HepG2 (cell line): ENCODE results near the gene KLF7. TPM values are rescaled to one million over a fixed set of nuclear protein-coding genes. Genes with fewer than 3 reads are reported as not detected.

ENCODE experiments used
- ATAC-seq: fragments of 200-7000 bp; cut with Tn5 transposase; 3 replicates; pipeline ENCODE4 v1.9.1; 2020; ENCODE audit warnings: mild to moderate bottlenecking, moderate library complexity
- BruUV-seq: library from RNA; stranded (reverse); fragments of 400-500 nt; replicated peaks from 2 replicates; lab custom pipeline; 2021; lab: Mats Ljungman, UMichigan
- CTCF ChIA-PET: fragments of 300-600 bp; formaldehyde crosslinking; extraction: SDS; loops from one replicate; lab custom pipeline; 2021; ENCODE audit warnings: low total read pairs, inconsistent platforms, low intra/inter-chr PET ratio; lab: Yijun Ruan, JAX
- POLR2A ChIA-PET: fragments of 350-600 bp; sonication (Branson Sonifier 250); formaldehyde crosslinking; loops from one replicate; lab custom pipeline; 2020; ENCODE audit warnings: antibody characterized with exemption, inconsistent platforms; lab: Yijun Ruan, JAX
- DNase-seq: peaks from one replicate; pipeline ENCODE4 v3.0.0-alpha.2; 2015; ENCODE audit warnings: low spot score
- FAIRE-seq: peaks from 3 replicates; lab custom pipeline; 2011; peaks lifted over from hg19 to GRCh38; lab: Jason Lieb, UNC
- H2AFZ ChIP-seq: one replicate; pipeline ENCODE4 v1.6.1; 2011; ENCODE audit warnings: low read length, inconsistent platforms
- H3K27ac ChIP-seq: fragments of 300-600 bp; 3 replicates; pipeline ENCODE4 v1.8.0; 2011; ENCODE audit warnings: mixed run types, mild to moderate bottlenecking, mixed read lengths, low read length, inconsistent platforms; ENCODE audit not compliant: insufficient read depth; ENCODE audit errors: extremely low read length
- H3K27me3 ChIP-seq, 2 experiments: fragments of 200-600 bp in 1 of 2; 2 replicates in 1 of 2; 3 replicates in 1 of 2; pipeline versions ENCODE4 v1.6.0 to v1.8.0; 2011; ENCODE audit warnings: low read length in 2 of 2, mild to moderate bottlenecking in 2 of 2, moderate library complexity in 2 of 2, inconsistent platforms in 1 of 2; ENCODE audit not compliant: insufficient read depth in 2 of 2, control insufficient read depth in 1 of 2
- H3K36me3 ChIP-seq, 2 experiments: fragments of 200-600 bp in 1 of 2; replicated peaks in 1 of 2; 2 replicates in 1 of 2; 3 replicates in 1 of 2; pipeline versions ENCODE4 v1.5.1 to v1.8.0; 2011; ENCODE audit warnings: low read length in 2 of 2, inconsistent platforms in 1 of 2; ENCODE audit not compliant: insufficient read depth in 2 of 2, control insufficient read depth in 1 of 2
- H3K4me1 ChIP-seq: 2 replicates; pipeline ENCODE4 v1.5.1; 2012; ENCODE audit warnings: low read length, inconsistent platforms; ENCODE audit not compliant: insufficient read depth
- H3K4me2 ChIP-seq: 2 replicates; pipeline ENCODE4 v1.6.0; 2011; ENCODE audit warnings: low read depth, low read length, inconsistent platforms
- H3K4me3 ChIP-seq, 3 experiments: fragments of 200-600 bp in 1 of 3; sonication (generic), shearing (Covaris generic) in 1 of 3; replicated peaks in 1 of 3; 2 replicates each; pipeline ENCODE4 v1.5.1; 2011 to 2016; ENCODE audit warnings: low read length in 3 of 3, inconsistent platforms in 2 of 3, low read depth in 2 of 3, mild to moderate bottlenecking in 2 of 3, control low read depth in 1 of 3, mixed read lengths in 1 of 3; ENCODE audit not compliant: insufficient read depth in 1 of 3
- H3K79me2 ChIP-seq: one replicate; pipeline ENCODE4 v1.6.1; 2011; ENCODE audit warnings: low read length, inconsistent platforms; ENCODE audit not compliant: insufficient read depth
- H3K9ac ChIP-seq: 2 replicates; pipeline ENCODE4 v1.6.0; 2011; ENCODE audit warnings: mild to moderate bottlenecking, low read depth, low read length, inconsistent platforms; ENCODE audit not compliant: insufficient read depth
- H3K9me3 ChIP-seq: 2 replicates; pipeline ENCODE4 v1.5.1; 2012; ENCODE audit warnings: mild to moderate bottlenecking, low read length
- H4K20me1 ChIP-seq: 2 replicates; pipeline ENCODE4 v1.6.0; 2011; ENCODE audit warnings: inconsistent platforms, mild to moderate bottlenecking, low read length, moderate library complexity; ENCODE audit not compliant: insufficient read depth
- ATF2 ChIP-seq: sonication (generic); formaldehyde crosslinking; IDR thresholded peaks from 2 replicates; pipeline ENCODE4 v1.4.0; 2020; ENCODE audit warnings: missing genetic modification reagents
- BCLAF1 ChIP-seq: fragments of 450-650 bp; IDR thresholded peaks from 2 replicates; pipeline ENCODE4 v1.6.1; 2017; ENCODE audit warnings: mild to moderate bottlenecking
- CBX5 ChIP-seq: sonication (generic); formaldehyde crosslinking; IDR thresholded peaks from 2 replicates; pipeline ENCODE4 v1.4.0; 2020; ENCODE audit warnings: missing genetic modification reagents, borderline replicate concordance
- CREB1 ChIP-seq, 2 experiments: fragments of 450-650 bp in 1 of 2; IDR thresholded peaks; 2 replicates each; pipeline ENCODE4 v1.6.1; 2016 to 2017; ENCODE audit warnings: control low read depth in 1 of 2, mild to moderate bottlenecking in 1 of 2, missing compliant biosample characterization in 1 of 2, missing genetic modification characterization in 1 of 2
- FOXA1 ChIP-seq, 2 experiments: fragments of 450-650 bp in 1 of 2; sonication (generic) in 1 of 2; formaldehyde crosslinking in 1 of 2; IDR thresholded peaks; 2 replicates each; pipeline versions ENCODE4 v1.4.0 to v1.6.1; 2016 to 2020; ENCODE audit warnings: missing genetic modification reagents in 1 of 2
- KDM2A ChIP-seq: sonication (generic); formaldehyde crosslinking; IDR thresholded peaks from 2 replicates; pipeline ENCODE4 v1.4.0; 2020; ENCODE audit warnings: low read depth, missing genetic modification reagents, borderline replicate concordance
- KLF11 ChIP-seq: IDR thresholded peaks from 2 replicates; pipeline ENCODE4 v1.6.1; 2016; ENCODE audit warnings: missing compliant biosample characterization
- MZF1 ChIP-seq: sonication (generic); formaldehyde crosslinking; IDR thresholded peaks from 2 replicates; pipeline ENCODE4 v1.8.1; 2023; ENCODE audit warnings: mild to moderate bottlenecking, missing genetic modification reagents, borderline replicate concordance
- NAIF1 ChIP-seq: sonication (generic); formaldehyde crosslinking; IDR thresholded peaks from 2 replicates; pipeline ENCODE4 v1.5.0; 2020; ENCODE audit warnings: mild to moderate bottlenecking, missing genetic modification reagents, borderline replicate concordance
- POGZ ChIP-seq: sonication (generic); formaldehyde crosslinking; IDR thresholded peaks from 2 replicates; pipeline ENCODE4 v1.4.0; 2020; ENCODE audit warnings: mild to moderate bottlenecking, missing genetic modification reagents
- SIN3A ChIP-seq: IDR thresholded peaks from 2 replicates; pipeline ENCODE4 v1.6.1; 2011; ENCODE audit warnings: low read depth, mild to moderate bottlenecking, control low read depth, low read length, borderline replicate concordance
- YY1 ChIP-seq: IDR thresholded peaks from 2 replicates; pipeline ENCODE4 v1.6.1; 2011; ENCODE audit warnings: low read length, low read depth, moderate library complexity, mild to moderate bottlenecking; ENCODE audit not compliant: insufficient read depth, insufficient replicate concordance
- ZNF326 ChIP-seq: sonication (generic); formaldehyde crosslinking; IDR thresholded peaks from 2 replicates; pipeline ENCODE4 v1.4.0; 2020; ENCODE audit warnings: missing genetic modification reagents, borderline replicate concordance
- ZNF607 ChIP-seq: sonication (generic); formaldehyde crosslinking; IDR thresholded peaks from 2 replicates; pipeline ENCODE4 v1.5.1; 2020; ENCODE audit warnings: missing genetic modification reagents, mild to moderate bottlenecking, borderline replicate concordance
- ZNF780A ChIP-seq: sonication (generic); formaldehyde crosslinking; IDR thresholded peaks from 2 replicates; pipeline ENCODE4 v1.8.0; 2022; ENCODE audit warnings: mild to moderate bottlenecking, missing genetic modification reagents, moderate library complexity
- ZNF841 ChIP-seq: sonication (generic); formaldehyde crosslinking; IDR thresholded peaks from 2 replicates; pipeline ENCODE4 v1.8.1; 2023; ENCODE audit warnings: missing genetic modification reagents, borderline replicate concordance
- WGBS: methylation state at CpG from one replicate; pipeline ENCODE4 v1.1.6; 2017; ENCODE audit warnings: low lambda C conversion rate; 5-methylcytosine and 5-hydroxymethylcytosine counted together
- in situ Hi-C: cut with HindIII; loops from 2 replicates; pipeline ENCODE4 v1.10.0; 2017; ENCODE audit warnings: low pct_unique_long_range_greater_than_20kb; ENCODE audit not compliant: extremely low pct_ligation_motif_present
- intact Hi-C: fragments of 100-400 bp; cut with micrococcal nuclease; formaldehyde crosslinking; loops from one replicate; pipeline ENCODE4 v1.10.0; 2022; ENCODE audit not compliant: unreplicated experiment
- polyA plus RNA-seq, 8 experiments: library from polyadenylated mRNA; depleted of rRNA in 3 of 8; stranded (reverse) in 7 of 8; unstranded in 1 of 8; fragments of >200 nt; fragmentation: Illumina TruSeq in 4 of 8; extraction: Trizol in 4 of 8; gene quantifications; 2 replicates each; pipeline versions ENCODE4 v1.2.1 to v1.2.3, GENCODE V29; 2011 to 2016; ENCODE audit warnings: low read depth in 4 of 8, missing spikeins in 1 of 8, mixed read lengths in 1 of 8; ENCODE audit not compliant: insufficient read depth in 1 of 8
- total RNA-seq, 5 experiments: library from RNA; depleted of rRNA; stranded (reverse); fragments of >200 nt; fragmentation: Illumina TruSeq; extraction: Trizol; gene quantifications; 2 replicates each; pipeline ENCODE4 v1.2.3, GENCODE V29; 2016; ENCODE audit warnings: low read depth in 1 of 5
- TF ChIP-seq, protein P1 (sequence below): sonication (generic); formaldehyde crosslinking; conservative IDR thresholded peaks from 2 replicates; pipeline ENCODE4 v1.8.0; 2022; ENCODE audit warnings: mild to moderate bottlenecking, moderate library complexity, missing genetic modification reagents

The KLF7 gene
- total and polyA plus RNA-seq, 2 of the 13 experiments (the other 11 are each of a cell fraction or from before 2014, with no cell fraction given) = 2.6 to 5.4 TPM

DNA sequence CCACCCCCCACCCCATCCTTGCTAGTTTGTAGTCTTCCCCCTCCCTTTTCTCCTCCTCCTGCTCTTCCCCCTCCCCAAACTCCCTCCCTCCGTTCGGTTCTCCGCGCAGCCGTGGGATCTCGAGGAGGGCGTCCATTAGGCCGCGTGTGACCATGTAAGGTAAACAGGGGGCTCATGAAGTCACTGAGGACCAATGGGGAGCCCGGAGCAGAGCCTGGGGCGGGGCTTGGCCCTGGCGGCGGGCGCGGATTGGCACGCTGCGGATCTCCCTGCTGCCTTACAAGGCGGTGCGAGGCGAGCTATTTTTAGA is 246 bp upstream of the KLF7 start:
- WGBS = under 1% methylated on average over 20 of the region's 20 CpGs
- H3K27ac ChIP-seq = peak overlapping the region; percentile 96
- H3K36me3 ChIP-seq = no peaks in the 10 kb centered on the region
- no peaks in the 10 kb centered on the region for H3K9me3 ChIP-seq
- ChIA-PET POLR2A (interaction anchor here (0.6 to 1.8 kb wide), 13 partner anchors 10 to 545 kb away, joined by 3 to 9 read pairs (median 4); partner anchors contain the start of genes CCNYL1, CREB1, FASTKD2 and MDH1B), CTCF (no interaction called here)
- intact Hi-C loops = loop anchor here (10.0 kb wide), 3 partner anchors 121 to 309 kb away; no protein-coding TSS in a partner anchor
- BruUV-seq = no TSS peak
- peak overlapping the region; percentile 56 to 78 (median 69); a peak in 5 of 6 replicates for H3K4me3 ChIP-seq
- peak overlapping the region; percentile 98 for H3K9ac ChIP-seq
- DNase-seq (peak; percentile 94), ATAC-seq (peak; percentile 94), FAIRE-seq (no peak)
- H3K4me2 ChIP-seq = peak overlapping the region; percentile 95
- no peak overlapping the region for H2AFZ ChIP-seq
- in situ Hi-C loops = no loop called here
- peaks cover 5% of the 10 kb centered on the region; the same call in 1 of the 2 replicates for H4K20me1 ChIP-seq
- H3K79me2 ChIP-seq = peaks cover 9% of the 10 kb centered on the region
- peaks cover 0 to 4% of the 10 kb centered on the region in 2 experiments; a peak in 2 of 5 replicates for H3K27me3 ChIP-seq
- peaks cover 41% of the 10 kb centered on the region for H3K4me1 ChIP-seq
- TF ChIP-seq BCLAF1 (no peak), KLF11 (no peak), SIN3A (peak; percentile 6; the same call in 1 of the 2 replicates), ZNF780A (CRISPR knock-in tag) (0 out of 2 replicates have a peak, but pooled peaks have one; percentile 40), CBX5 (CRISPR knock-in tag) (peak; percentile 52; the same call in 1 of the 2 replicates), KDM2A (CRISPR knock-in tag) (no peak), ZNF326 (CRISPR knock-in tag) (no peak), ZNF607 (CRISPR knock-in tag) (no peak), MZF1 (CRISPR knock-in tag) (no peak), FOXA1 (IDR thresholded peaks at IDR 0.05) (peak; percentile 68; the same call in 1 of the 2 replicates), FOXA1 (CRISPR knock-in tag; IDR thresholded peaks at IDR 0.05) (peak; percentile 85), YY1 (peak; percentile 76), NAIF1 (CRISPR knock-in tag) (no peak), CREB1 (IDR thresholded peaks at IDR 0.05) (peak; percentile 76), CREB1 (CRISPR knock-in tag; IDR thresholded peaks at IDR 0.05) (no peak), ATF2 (CRISPR knock-in tag) (peak; percentile 77), ZNF841 (CRISPR knock-in tag) (0 out of 2 replicates have a peak, but pooled peaks have one; percentile 13), POGZ (CRISPR knock-in tag) (peak; percentile 59; the same call in 1 of the 2 replicates)
- TF ChIP-seq, protein P1, sequence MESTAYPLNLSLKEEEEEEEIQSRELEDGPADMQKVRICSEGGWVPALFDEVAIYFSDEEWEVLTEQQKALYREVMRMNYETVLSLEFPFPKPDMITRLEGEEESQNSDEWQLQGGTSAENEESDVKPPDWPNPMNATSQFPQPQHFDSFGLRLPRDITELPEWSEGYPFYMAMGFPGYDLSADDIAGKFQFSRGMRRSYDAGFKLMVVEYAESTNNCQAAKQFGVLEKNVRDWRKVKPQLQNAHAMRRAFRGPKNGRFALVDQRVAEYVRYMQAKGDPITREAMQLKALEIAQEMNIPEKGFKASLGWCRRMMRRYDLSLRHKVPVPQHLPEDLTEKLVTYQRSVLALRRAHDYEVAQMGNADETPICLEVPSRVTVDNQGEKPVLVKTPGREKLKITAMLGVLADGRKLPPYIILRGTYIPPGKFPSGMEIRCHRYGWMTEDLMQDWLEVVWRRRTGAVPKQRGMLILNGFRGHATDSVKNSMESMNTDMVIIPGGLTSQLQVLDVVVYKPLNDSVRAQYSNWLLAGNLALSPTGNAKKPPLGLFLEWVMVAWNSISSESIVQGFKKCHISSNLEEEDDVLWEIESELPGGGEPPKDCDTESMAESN = 0 out of 2 replicates have a peak, but pooled peaks have one; percentile 6
